ENCODE measurements around the gene SCNN1A.
A peak's percentile ranks its signal among the peaks of the same experiment; 100 is the strongest.
"Not testable (repeated sequence)": the region's sequence is repeated elsewhere in the genome, so short reads cannot be mapped to it uniquely, and the experiment has no call there.

SCNN1A gene

GRCh38 chr12:6346235-6346832 is 29.0 kb downstream of the SCNN1A start:
- no peak for DNase-seq

- DNase-seq, result peak; percentile 41
Observed at GRCh38 chr12:6345319-6346091, 29.9 kb downstream of the SCNN1A start.

DNA sequence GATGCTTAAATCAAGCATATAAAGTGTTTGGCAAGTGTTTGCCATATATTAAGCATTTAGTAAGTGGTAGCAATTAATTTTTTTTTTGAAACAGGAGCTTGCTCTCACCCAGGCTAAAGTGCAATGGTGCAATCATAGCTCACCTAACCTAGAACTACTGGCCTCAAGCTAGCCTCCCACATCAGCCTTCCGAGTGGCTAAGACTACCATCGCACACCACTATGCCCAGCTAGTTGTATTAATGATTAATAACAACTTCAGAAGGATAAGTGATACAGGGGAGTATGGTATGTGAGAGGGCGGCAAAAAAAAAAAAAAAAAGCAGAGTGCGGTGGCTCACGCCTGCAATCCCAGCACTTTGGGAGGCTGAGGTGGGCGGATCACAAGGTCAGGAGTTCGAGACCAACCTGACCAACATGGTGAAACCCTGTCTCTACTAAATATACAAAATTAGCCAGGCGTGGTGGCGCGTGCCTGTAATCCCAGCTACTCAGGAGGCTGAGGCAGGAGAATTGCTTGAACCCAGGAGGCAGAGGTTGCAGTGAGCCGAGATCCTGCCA is 31.2 kb downstream of the SCNN1A start:
- not testable (repeated sequence) for DNase-seq

DNA sequence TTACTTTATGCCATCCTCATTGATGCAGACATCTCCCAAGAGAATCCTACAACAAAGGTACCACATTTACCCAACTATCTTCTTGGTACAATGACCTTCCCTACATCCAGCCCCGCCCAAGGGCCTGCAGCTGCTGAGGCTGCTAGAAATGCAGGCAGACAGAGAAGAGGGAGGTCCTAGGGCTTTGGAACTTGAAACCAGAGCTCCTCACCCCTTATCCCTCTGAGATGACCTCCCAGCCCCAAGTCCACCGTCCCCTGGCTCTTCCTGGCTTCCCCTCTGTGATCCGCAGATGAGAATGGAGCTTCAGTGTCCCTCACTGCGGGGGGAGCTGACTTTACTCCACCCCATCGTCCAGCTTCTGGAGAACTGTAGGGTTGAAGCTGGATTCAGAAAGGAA is 31.8 kb downstream of the SCNN1A start:
- no peak for DNase-seq

DNA sequence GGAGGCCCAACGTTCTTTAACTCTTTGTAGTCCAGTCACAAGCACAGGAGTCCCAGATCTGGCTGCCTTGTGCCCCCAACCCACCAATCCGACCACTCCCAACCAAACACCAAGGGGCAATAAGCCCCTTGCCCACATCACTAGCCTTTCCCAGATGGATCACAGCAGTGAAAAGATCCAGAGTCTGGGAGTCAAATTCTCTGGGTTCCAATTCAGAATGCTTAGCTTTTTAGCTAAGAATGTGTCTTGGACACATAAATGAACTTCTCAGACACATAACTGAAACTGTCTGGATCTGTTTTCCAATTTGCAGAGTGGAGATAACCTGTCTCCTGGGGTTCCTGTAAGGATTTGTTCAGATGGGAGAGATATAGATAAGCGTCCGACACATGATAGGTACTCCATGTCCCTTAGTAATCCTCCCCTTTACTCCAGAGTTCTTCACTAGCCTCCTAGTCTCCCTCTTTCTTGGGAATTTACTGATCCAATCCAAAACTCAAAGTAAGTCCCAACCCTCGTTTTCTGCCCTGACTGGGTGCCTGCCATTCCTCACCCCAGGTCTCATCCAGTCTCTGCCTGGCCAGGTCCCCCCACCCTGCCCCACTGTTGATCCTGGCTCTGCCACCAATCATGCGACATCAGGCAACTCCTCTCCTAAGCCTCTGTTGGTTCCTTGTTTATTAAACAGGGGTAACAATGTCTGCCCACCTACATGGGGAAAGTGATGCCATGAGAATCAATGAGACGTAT is 33.0 kb downstream of the SCNN1A start:
- DNase-seq, result no peak

GRCh38 chr12:6341417-6342139 is 33.8 kb downstream of the SCNN1A start, which contains the start of gene TNFRSF1A:
TSS of gene TNFRSF1A (minus strand) at chr12:6342076. CDS start at chr12:6341814, 262 bp downstream.
- peak; percentile 57 for DNase-seq

DNA sequence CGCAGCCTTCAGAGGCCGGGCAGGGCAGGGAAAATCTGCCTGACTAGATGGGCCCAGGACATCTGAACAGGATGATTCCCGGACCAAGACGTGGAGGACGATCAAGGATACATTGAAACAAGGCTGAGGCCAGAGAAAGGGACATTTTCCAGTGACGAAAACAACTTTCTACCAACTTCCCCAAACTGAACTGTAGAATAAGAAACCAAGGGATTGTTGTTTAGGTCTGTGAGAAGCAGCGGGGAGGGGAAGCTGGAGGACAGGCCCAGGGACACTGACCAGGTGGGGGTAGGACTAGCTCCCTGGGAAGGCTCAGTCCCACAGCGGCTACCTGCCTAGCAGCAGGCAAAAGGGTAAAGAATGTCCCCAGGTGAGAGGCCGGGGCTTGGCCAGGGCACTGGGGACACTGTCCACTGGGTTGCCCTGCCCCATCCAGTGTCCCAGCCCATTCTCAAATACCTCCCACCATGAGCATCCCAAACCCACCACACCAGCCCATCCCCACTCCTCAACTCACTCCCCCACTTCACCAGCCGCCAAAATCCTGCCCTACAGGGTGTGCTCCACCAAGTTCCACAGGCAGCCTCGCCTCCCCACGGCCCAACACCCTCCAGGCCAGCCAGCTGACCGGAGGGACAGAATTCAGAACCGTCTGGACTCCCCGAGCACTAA is 34.5 kb downstream of the SCNN1A start:
- no peak for DNase-seq

GRCh38 chr12:6340032-6340638 is 35.2 kb downstream of the SCNN1A start:
- no peak for DNase-seq

- DNase-seq, result no peak
Observed at GRCh38 chr12:6338955-6339354, 36.4 kb downstream of the SCNN1A start.

DNA sequence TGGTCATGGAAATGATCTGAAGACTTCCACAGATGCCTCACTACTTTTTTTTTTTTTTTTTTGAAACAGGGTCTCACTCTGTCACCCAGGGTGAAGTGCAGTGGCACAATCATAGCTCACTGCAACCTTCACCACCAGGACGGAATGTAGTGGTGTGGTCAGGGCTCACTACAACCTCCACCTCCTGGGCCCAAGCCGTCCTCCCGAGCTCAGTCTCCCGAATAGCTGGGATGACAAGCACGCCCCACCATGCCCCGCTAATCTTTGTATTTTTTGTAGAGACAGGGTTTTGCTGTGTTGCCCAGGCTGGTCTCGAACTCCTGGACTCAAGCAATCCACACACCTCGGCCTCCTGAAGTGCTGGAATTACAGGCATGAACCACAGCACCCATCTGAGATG is 36.8 kb downstream of the SCNN1A start:
- DNase-seq, result not testable (repeated sequence)

- no peak for DNase-seq
Observed at GRCh38 chr12:6337958-6338433, 37.4 kb downstream of the SCNN1A start.

GRCh38 chr12:6336889-6337853 is 38.2 kb downstream of the SCNN1A start:
- peak; percentile 51 for DNase-seq

- peak; percentile 64 for DNase-seq
Observed at GRCh38 chr12:6336079-6336888, 39.1 kb downstream of the SCNN1A start.

GRCh38 chr12:6335451-6336078 is 39.8 kb downstream of the SCNN1A start:
- DNase-seq, result peak; percentile 90

GRCh38 chr12:6334940-6335450 is 40.4 kb downstream of the SCNN1A start:
- no peak for DNase-seq

- DNase-seq, result no peak
Observed at GRCh38 chr12:6334359-6334758, 41.0 kb downstream of the SCNN1A start.

- no peak for DNase-seq
Observed at GRCh38 chr12:6333566-6333965, 41.8 kb downstream of the SCNN1A start.

DNA sequence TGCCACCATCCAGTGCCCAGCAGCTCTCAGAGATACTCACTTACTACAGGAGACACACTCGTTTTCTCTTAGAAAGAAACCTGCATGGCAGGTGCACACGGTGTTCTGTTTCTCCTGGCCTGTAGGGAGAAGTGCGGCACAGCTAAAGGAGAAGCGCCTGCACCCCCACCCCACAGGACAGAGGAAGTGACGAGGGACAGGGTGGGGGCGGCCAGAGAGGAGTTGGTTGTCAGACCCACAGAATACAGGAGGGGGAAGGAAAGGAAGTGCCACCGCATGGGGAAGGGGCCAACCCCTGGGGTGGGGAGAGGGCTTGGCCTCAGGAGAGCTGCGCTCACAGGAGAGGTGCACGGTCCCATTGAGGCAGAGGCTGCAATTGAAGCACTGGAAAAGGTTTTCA is 42.3 kb downstream of the SCNN1A start:
- no peak for DNase-seq

- no peak for DNase-seq
Observed at GRCh38 chr12:6332459-6332858, 42.9 kb downstream of the SCNN1A start.

Measured in activated naive CD4-positive, alpha-beta T cell treated with Interleukin-2 at 50 U/mL for 16 hours (primary cell).